Mesenteric fat pad (tissue), 1 donor: ENCODE measurements around the gene NT5DC2. TPM values are rescaled to one million over a fixed set of nuclear protein-coding genes. Genes with fewer than 3 reads are reported as not detected.

Experiments used
- total RNA-seq: library from RNA; stranded (reverse); fragmentation: NEBNext Ultra II Directional; extraction: Animal tissue kit (Norgen Biotek cat#: 25700); gene quantifications from one replicate; pipeline ENCODE4 v1.2.1, GENCODE V29; 2021
- donor health status: DM: yes; HTN: yes; CAD: no.

Gene NT5DC2
- total RNA-seq, 1 donor from 2014 or later, result 38.5 TPM

Other genes starting within 250 kb of the NT5DC2 start
- gene GLYCTK, start 246.0 kb downstream of the NT5DC2 start, total RNA-seq, result 14.1 TPM
- 9.9 TPM for gene DNAH1, start 217.5 kb downstream of the NT5DC2 start, total RNA-seq
- 66.6 TPM for gene BAP1, start 123.8 kb downstream of the NT5DC2 start, total RNA-seq
- gene PHF7, start 123.2 kb downstream of the NT5DC2 start, total RNA-seq, result 10.1 TPM
- gene SEMA3G, start 88.8 kb downstream of the NT5DC2 start, total RNA-seq, result 144 TPM
- gene TNNC1, start 79.8 kb downstream of the NT5DC2 start, total RNA-seq, result not detected
- 71.6 TPM for gene NISCH, start 78.3 kb downstream of the NT5DC2 start, total RNA-seq
- gene STAB1, start 38.5 kb downstream of the NT5DC2 start, total RNA-seq, result 557 TPM
- 23.2 TPM for gene UQCC5, start 2.7 kb upstream of the NT5DC2 start, total RNA-seq
- 94.0 TPM for gene PBRM1, start 152.1 kb upstream of the NT5DC2 start, total RNA-seq
- gene GNL3, start 152.2 kb upstream of the NT5DC2 start, total RNA-seq, result 113 TPM
- gene GLT8D1, start 171.9 kb upstream of the NT5DC2 start, total RNA-seq, result 33.2 TPM
- gene SPCS1, start 172.2 kb upstream of the NT5DC2 start, total RNA-seq, result 65.7 TPM
- 18.1 TPM for gene NEK4, start 237.1 kb upstream of the NT5DC2 start, total RNA-seq
- not detected for gene ITIH1, start 243.7 kb upstream of the NT5DC2 start, total RNA-seq